HG03025 (cell line): Measurements from ENCODE around the gene PROC.
"Not testable (repeated sequence)": the region's sequence is repeated elsewhere in the genome, so short reads cannot be mapped to it uniquely, and the experiment has no call there.

Experiments
- ATAC-seq: cut with Tn5 transposase; IDR thresholded peaks from one replicate; pipeline ENCODE4 v1.9.1; 2021; ENCODE audit warnings: mild to moderate bottlenecking, moderate library complexity; ENCODE audit not compliant: unreplicated experiment, low FRiP score

The PROC gene

DNA sequence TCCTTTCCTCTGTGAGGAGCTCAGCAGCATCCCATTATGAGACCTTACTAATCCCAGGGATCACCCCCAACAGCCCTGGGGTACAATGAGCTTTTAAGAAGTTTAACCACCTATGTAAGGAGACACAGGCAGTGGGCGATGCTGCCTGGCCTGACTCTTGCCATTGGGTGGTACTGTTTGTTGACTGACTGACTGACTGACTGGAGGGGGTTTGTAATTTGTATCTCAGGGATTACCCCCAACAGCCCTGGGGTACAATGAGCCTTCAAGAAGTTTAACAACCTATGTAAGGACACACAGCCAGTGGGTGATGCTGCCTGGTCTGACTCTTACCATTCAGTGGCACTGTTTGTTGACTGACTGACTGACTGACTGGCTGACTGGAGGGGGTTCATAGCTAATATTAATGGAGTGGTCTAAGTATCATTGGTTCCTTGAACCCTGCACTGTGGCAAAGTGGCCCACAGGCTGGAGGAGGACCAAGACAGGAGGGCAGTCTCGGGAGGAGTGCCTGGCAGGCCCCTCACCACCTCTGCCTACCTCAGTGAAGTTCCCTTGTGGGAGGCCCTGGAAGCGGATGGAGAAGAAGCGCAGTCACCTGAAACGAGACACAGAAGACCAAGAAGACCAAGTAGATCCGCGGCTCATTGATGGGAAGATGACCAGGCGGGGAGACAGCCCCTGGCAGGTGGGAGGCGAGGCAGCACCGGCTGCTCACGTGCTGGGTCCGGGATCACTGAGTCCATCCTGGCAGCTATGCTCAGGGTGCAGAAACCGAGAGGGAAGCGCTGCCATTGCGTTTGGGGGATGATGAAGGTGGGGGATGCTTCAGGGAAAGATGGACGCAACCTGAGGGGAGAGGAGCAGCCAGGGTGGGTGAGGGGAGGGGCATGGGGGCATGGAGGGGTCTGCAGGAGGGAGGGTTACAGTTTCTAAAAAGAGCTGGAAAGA is 7.6 kb downstream of the PROC start:
- no peak for ATAC-seq

DNA sequence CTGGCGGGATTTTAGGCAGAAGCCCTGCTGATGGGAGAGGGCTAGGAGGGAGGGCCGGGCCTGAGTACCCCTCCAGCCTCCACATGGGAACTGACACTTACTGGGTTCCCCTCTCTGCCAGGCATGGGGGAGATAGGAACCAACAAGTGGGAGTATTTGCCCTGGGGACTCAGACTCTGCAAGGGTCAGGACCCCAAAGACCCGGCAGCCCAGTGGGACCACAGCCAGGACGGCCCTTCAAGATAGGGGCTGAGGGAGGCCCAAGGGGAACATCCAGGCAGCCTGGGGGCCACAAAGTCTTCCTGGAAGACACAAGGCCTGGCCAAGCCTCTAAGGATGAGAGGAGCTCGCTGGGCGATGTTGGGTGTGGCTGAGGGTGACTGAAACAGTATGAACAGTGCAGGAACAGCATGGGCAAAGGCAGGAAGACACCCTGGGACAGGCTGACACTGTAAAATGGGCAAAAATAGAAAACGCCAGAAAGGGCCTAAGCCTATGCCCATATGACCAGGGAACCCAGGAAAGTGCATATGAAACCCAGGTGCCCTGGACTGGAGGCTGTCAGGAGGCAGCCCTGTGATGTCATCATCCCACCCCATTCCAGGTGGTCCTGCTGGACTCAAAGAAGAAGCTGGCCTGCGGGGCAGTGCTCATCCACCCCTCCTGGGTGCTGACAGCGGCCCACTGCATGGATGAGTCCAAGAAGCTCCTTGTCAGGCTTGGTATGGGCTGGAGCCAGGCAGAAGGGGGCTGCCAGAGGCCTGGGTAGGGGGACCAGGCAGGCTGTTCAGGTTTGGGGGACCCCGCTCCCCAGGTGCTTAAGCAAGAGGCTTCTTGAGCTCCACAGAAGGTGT is 8.5 kb downstream of the PROC start:
- ATAC-seq, result no peak

DNA sequence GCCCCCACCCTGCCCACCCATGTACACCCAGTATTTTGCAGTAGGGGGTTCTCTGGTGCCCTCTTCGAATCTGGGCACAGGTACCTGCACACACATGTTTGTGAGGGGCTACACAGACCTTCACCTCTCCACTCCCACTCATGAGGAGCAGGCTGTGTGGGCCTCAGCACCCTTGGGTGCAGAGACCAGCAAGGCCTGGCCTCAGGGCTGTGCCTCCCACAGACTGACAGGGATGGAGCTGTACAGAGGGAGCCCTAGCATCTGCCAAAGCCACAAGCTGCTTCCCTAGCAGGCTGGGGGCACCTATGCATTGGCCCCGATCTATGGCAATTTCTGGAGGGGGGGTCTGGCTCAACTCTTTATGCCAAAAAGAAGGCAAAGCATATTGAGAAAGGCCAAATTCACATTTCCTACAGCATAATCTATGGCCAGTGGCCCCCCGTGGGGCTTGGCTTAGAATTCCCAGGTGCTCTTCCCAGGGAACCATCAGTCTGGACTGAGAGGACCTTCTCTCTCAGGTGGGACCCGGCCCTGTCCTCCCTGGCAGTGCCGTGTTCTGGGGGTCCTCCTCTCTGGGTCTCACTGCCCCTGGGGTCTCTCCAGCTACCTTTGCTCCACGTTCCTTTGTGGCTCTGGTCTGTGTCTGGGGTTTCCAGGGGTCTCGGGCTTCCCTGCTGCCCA is 9.3 kb downstream of the PROC start:
- ATAC-seq, result no peak

DNA sequence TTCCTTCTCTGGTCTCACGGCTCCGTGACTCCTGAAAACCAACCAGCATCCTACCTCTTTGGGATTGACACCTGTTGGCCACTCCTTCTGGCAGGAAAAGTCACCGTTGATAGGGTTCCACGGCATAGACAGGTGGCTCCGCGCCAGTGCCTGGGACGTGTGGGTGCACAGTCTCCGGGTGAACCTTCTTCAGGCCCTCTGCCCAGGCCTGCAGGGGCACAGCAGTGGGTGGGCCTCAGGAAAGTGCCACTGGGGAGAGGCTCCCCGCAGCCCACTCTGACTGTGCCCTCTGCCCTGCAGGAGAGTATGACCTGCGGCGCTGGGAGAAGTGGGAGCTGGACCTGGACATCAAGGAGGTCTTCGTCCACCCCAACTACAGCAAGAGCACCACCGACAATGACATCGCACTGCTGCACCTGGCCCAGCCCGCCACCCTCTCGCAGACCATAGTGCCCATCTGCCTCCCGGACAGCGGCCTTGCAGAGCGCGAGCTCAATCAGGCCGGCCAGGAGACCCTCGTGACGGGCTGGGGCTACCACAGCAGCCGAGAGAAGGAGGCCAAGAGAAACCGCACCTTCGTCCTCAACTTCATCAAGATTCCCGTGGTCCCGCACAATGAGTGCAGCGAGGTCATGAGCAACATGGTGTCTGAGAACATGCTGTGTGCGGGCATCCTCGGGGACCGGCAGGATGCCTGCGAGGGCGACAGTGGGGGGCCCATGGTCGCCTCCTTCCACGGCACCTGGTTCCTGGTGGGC is 10.0 kb downstream of the PROC start:
- no peak for ATAC-seq

DNA sequence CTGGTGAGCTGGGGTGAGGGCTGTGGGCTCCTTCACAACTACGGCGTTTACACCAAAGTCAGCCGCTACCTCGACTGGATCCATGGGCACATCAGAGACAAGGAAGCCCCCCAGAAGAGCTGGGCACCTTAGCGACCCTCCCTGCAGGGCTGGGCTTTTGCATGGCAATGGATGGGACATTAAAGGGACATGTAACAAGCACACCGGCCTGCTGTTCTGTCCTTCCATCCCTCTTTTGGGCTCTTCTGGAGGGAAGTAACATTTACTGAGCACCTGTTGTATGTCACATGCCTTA is 10.5 kb downstream of the PROC start:
- no peak for ATAC-seq

DNA sequence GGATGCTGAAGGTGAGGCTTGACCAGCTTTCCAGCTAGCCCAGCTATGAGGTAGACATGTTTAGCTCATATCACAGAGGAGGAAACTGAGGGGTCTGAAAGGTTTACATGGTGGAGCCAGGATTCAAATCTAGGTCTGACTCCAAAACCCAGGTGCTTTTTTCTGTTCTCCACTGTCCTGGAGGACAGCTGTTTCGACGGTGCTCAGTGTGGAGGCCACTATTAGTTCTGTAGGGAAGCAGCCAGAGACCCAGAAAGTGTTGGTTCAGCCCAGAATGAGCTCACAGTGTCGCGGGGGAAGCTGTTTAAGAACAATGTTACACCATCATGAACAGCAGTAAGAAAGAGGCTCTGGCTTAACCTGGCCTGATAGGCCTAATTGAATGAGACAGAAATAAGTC is 11.1 kb downstream of the PROC start:
- no peak for ATAC-seq

DNA sequence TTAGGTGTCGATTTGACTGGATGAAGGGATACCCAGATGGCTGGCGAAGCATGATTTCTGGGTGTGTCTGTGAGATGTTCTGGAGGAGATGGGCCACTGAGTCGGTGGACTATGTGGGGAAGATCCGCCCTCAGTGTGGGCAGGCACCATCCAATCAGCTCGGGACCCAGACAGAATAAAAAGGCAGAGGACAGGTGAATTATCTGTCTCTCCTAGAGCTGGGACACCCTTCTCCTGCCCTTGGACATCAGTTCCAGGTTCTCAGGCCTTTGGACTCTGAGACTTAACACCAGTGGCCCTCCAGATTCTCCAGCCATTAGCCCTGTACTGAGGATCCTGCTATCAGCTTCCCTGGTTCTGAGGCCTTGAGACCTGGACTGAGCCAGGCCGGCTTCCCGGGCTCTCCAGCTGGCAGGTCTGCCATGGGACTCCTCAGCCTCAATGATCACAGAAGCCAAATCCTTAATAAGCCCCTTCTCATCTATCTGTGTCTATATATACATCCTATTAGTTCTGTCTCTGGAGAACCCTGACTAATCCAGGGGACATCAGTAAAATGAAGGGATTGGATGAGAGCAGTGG is 11.7 kb downstream of the PROC start:
- ATAC-seq, result no peak

DNA sequence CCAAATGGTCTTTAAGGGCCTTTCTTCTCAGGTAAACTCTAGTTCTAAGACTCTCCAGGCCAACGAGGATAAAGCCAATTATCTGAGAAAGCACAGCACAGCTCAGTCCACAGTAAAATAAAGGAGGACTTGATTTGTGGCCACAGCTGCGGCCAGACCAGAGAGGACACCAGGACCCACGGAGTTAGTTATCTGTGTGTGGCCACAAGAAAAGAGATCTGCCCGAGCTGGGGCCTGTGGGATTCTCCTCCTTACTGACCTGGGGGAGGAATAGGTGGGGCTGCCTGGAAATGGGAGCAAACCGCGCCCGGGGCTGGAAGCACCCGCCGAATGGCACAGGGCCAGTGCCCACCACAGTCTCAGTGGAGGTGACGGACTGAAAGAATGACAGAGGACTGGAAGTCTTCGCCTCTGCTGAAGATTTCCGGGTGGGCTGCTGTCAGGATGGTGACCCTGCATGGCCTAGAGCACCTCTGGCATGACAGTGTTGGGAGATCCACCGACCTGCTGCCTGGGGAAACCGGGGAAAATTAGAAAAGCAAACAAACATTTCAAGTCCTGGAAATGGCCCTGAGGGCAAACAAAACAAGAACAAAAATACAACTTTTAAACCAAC is 13.3 kb downstream of the PROC start:
- no peak for ATAC-seq

DNA sequence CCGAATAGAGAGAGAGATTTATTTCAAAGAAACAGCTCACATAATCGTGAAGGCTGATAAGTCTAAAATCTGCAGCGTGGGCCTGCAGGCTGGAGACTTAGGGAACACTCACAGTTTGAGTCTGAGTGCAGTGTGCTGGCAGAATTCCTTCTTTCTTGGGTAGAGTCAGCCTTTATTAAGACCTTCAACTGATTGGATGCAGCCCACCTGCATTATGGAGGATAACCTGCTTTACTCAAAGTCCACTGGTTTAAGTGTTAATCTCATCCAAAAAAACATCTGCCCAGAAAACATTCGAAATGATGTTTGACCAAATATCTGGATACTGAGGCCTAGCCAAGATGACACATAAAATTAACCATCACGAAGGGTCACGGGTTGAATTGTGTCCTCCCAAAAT is 16.3 kb downstream of the PROC start:
- no peak for ATAC-seq

DNA sequence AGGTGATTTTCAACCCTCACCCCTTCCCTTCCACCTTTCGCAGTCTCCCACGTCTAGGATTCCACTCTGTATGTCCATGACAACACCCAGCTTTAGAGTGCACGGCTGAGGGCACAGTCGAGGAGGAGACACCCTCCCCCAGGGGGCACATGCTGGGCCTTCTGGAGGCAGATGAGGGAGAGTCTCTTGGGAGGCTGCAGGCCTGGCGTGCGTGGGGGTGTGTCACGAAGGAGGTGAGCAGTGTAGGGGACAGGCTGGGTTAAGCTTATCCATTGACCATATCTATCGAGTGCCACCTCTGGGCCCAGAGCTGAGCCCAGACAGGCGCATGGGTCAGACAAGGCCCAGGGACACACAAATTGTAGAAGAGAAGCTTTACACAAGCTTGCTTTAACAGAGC is 18.8 kb downstream of the PROC start:
- no peak for ATAC-seq

DNA sequence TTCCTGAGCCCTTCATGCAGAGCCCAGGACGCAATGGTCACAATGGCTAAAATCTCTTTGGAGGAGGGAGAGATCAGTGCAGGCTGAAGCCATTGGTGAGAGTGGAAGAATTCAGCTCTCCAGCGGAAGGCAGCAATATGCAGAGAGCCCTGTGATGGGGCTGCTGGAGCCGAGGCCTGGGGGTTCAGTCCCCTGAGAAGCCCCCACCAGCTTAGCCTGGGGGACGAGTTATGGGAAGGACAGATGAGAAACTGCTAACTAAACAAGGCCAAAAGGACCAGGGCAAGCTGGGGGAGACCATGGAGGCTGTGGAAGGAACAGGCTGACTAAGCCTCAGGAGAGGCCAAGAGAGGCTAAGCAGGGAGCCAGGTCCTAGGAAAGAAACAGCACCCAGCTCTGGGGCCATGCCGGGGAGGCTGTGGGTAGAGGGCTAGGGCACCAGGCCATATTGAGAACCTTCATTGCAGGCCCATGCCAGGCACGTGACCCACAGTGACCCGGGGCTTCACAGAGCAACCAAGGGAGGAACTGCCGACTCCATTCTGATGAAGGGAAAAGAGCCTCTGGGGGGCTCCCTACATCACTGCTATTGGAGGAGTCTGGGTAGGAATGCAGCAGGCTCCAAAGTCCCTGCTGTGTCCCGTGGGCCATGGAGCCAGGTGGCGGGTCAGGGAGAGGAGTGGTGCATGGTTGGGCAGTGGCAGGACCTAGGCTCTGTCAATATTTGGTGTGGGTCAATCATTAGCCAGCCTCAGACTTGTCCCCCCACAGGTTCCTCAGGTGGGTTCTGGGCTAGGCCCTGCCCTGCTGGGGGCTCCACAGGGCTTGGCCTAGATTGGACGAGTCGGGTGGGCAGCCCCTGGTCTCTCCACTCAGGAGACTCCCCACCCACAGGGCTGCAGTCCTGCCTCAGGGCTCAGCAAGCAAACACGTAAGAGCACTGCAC is 19.8 kb downstream of the PROC start:
- no peak for ATAC-seq

DNA sequence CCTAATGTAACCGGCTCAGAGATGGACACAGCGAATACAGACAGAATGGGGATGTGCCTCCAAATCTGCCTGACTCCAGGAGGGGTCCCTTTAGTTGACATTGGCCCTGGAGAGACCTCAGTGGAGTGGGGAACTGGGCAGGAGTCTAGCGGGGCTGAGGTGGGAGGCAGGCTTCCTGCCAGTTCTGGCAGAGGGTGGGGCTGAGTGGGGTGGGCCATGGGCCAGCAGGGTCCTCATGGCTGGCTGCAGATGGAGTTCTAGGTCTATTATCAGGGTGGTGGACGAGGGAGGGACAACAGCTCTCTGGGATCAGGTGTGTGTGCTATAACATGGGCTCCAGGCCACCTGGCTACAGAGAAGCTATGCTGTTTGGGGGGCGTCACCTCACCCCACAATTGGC is 21.1 kb downstream of the PROC start:
- no peak for ATAC-seq

DNA sequence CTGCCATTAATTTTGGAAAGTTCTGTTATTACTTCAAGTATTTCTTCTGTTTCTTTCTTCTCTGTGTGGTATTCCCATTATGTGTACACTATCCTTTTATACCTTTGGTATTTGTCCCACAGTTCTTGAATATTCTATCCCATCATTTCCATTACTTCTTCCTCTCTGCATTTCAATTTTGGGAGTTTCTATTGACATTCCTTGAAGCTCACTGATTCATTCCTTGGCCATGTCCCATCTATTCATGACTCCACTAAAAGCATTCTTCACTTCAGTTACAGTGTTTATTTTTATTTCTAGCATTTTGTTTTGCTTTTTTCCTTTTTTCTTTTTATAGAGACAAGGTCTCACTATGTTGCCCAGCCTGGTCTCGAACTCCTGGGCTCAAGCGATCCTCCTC is 30.3 kb downstream of the PROC start:
- ATAC-seq, result no peak

DNA sequence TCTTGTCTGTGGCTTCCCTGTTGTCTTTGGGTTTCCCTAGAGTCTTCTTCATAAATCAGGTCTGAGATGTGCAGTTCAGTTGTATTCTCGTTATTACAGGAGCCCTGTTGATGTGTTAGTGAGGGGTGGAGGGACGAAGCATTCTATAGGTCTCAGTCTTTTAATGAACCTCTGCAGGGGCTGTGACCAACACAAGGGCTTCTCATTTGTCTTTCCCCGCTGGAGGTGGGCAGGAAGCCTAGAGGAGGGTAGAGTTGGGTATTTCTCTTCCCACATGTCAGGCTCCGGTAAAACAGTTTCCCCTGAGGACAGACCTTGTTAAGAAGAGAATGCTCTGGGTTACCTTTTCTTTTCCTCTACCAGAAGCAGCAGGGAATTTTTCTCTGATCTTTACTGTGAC is 31.2 kb downstream of the PROC start:
- ATAC-seq, result no peak

DNA sequence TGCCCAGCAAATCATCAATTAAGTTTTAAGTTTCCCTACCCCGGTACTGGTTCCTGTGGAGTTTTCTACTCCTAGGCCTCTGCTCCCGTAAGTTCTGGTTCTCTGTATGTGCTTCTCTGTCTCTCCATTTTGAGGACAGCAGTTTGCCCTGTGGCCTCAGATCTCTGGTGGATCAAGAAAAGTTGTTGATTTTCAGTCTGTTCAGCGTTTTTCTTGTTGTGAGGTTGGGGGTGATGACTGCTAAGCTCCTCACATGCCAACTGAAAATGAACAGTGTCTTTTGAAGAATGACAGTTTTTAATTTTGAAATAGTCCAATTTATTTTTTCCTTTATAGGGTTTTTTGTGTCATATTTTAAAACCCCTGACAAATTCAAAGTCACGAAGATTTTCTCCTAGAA is 31.7 kb downstream of the PROC start:
- ATAC-seq, result no peak

DNA sequence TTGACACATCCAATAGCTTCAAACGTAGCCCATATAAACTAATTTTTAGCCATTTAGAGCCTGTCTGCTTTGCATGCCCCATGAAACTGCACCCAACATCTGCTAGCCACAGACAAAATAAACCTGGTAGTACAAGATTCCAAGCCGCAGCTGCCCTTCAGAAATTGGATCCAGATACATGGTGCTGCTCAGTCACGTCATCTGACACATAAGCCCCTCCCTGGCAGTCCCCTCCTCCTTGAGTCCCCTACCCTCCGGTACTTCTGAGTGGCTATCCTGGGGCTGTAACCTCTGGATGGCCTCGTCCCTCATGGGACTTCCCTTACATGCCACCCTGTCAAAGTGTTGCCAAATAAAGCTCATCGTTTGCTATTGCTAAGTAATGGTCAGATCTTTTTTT is 33.8 kb downstream of the PROC start:
- ATAC-seq, result no peak

DNA sequence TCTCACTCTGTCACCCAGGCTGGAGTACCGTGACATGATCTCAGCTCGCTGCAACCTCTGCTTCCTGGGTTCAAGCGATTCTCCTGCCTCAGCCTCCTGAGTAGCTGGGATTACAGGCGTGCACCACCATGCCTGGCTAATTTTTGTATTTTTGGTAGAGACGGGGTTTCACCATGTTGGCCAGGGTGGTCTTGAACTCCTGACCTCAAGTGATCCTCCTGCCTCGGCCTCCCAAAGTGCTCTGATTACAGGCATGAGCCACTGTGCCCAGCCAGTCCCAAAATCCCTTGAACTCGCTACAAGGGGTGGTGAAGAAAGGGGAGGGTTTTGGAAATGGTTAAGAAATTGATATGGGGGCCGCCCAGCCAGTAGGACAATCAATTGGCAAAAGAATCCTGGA is 34.2 kb downstream of the PROC start:
- ATAC-seq, result not testable (repeated sequence)

DNA sequence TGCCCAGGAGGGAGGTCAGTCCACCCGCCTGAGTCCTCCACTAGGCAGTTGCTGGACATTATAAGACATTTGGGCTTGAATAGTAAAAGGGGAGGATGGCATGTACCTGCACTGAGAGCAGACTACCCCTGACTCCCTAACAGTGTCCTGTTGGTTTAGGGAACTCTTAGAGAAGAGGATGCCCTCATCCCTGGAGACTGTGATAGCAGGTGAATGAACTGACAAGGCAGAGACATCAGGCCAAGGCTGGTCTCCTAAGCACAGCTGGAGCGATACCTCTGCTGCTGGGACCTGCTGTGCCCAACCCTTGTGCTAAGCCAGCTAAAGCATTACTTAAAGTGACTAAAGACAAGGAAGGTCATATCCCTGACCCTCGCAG is 34.8 kb downstream of the PROC start:
- ATAC-seq, result no peak
